K562 (cell line): ENCODE measurements around the gene ATAD3B. TPM values are rescaled to one million over a fixed set of nuclear protein-coding genes. Genes with fewer than 3 reads are reported as not detected.

Experiments used
- ATAC-seq: fragments of 200-7000 bp; cut with Tn5 transposase; 3 replicates; pipeline ENCODE4 v1.9.1; 2020; ENCODE audit warnings: moderate library complexity
- BruUV-seq: library from RNA; stranded (reverse); fragments of 400-500 nt; replicated peaks from 2 replicates; lab custom pipeline; 2021; lab: Mats Ljungman, UMichigan
- CTCF ChIA-PET: fragments of 300-600 bp; formaldehyde crosslinking; extraction: SDS; loops from one replicate; lab custom pipeline; 2021; ENCODE audit warnings: low intra/inter-chr PET ratio; lab: Yijun Ruan, JAX
- POLR2A ChIA-PET: fragments of 300-600, 350-650 bp; sonication (Branson Sonifier 250); formaldehyde crosslinking; extraction: SDS; loops from one replicate; lab custom pipeline; 2021; ENCODE audit warnings: antibody characterized with exemption, inconsistent platforms; lab: Yijun Ruan, JAX
- DNase-seq, 4 experiments: peaks; one replicate each; pipeline versions ENCODE4 v3.0.0 to v3.0.0-alpha.2; 2011 to 2018; ENCODE audit warnings: low spot score in 3 of 4, mixed read lengths in 3 of 4; ENCODE audit errors: extremely low read depth in 1 of 4
- FAIRE-seq: peaks from 2 replicates; lab custom pipeline; 2011; peaks lifted over from hg19 to GRCh38; lab: Jason Lieb, UNC
- H2AFZ ChIP-seq: 2 replicates; pipeline ENCODE4 v1.6.0; 2011; ENCODE audit warnings: low read depth, low read length, control low read depth, inconsistent platforms
- H3K27ac ChIP-seq: fragments of 200-600 bp; 3 replicates; pipeline ENCODE4 v1.8.0; 2011; ENCODE audit warnings: low read depth, mild to moderate bottlenecking, control low read depth, inconsistent platforms, low read length, moderate library complexity, mixed read lengths; ENCODE audit errors: extremely low read depth
- H3K27me3 ChIP-seq, 2 experiments: fragments of 300-600 bp in 1 of 2; 2 replicates in 1 of 2; 3 replicates in 1 of 2; pipeline versions ENCODE4 v1.6.0 to v1.8.0; 2011; ENCODE audit warnings: inconsistent platforms in 2 of 2, low read length in 2 of 2, mild to moderate bottlenecking in 1 of 2, mixed read lengths in 1 of 2, moderate library complexity in 1 of 2; ENCODE audit not compliant: control insufficient read depth in 2 of 2, insufficient read depth in 2 of 2
- H3K36me3 ChIP-seq: fragments of 300-600 bp; 3 replicates; pipeline ENCODE4 v1.8.0; 2011; ENCODE audit warnings: mild to moderate bottlenecking, low read length, inconsistent platforms; ENCODE audit not compliant: control insufficient read depth, insufficient read depth
- H3K4me1 ChIP-seq, 2 experiments: fragments of 200-600 bp in 1 of 2; replicated peaks in 1 of 2; 2 replicates in 1 of 2; 3 replicates in 1 of 2; pipeline versions ENCODE4 v1.5.1 to v1.8.0; 2011; ENCODE audit warnings: inconsistent platforms in 2 of 2, low read length in 2 of 2, mild to moderate bottlenecking in 1 of 2, mixed read lengths in 1 of 2, moderate library complexity in 1 of 2; ENCODE audit not compliant: control insufficient read depth in 2 of 2, insufficient read depth in 2 of 2
- H3K4me2 ChIP-seq: 2 replicates; pipeline ENCODE4 v1.6.1; 2011; ENCODE audit warnings: low read length, control low read depth, inconsistent platforms, mixed read lengths; ENCODE audit not compliant: insufficient read depth
- H3K4me3 ChIP-seq: fragments of 200-600 bp; sonication (generic), shearing (Covaris generic); 2 replicates; pipeline ENCODE4 v1.5.1; 2016; ENCODE audit warnings: control low read depth, inconsistent platforms
- H3K79me2 ChIP-seq: fragments of 200-600 bp; 3 replicates; pipeline ENCODE4 v1.8.0; 2011; ENCODE audit warnings: low read length, inconsistent platforms; ENCODE audit not compliant: control insufficient read depth, insufficient read depth
- H3K9ac ChIP-seq, 2 experiments: 2 replicates each; pipeline versions ENCODE4 v1.6.0 to v1.6.1; 2011; ENCODE audit warnings: low read depth in 2 of 2, low read length in 2 of 2, control low read depth in 1 of 2, inconsistent platforms in 1 of 2, mild to moderate bottlenecking in 1 of 2, mixed read lengths in 1 of 2; ENCODE audit not compliant: insufficient read depth in 1 of 2
- H3K9me1 ChIP-seq: one replicate; pipeline ENCODE4 v1.6.0; 2011; ENCODE audit warnings: inconsistent platforms, mild to moderate bottlenecking, low read length, moderate library complexity; ENCODE audit not compliant: control insufficient read depth, insufficient read depth
- H3K9me3 ChIP-seq: replicated peaks from 2 replicates; pipeline ENCODE4 v1.5.1; 2011; ENCODE audit warnings: low read depth, low read length, inconsistent platforms; ENCODE audit not compliant: control insufficient read depth, insufficient read depth
- H4K20me1 ChIP-seq: replicated peaks from 2 replicates; pipeline ENCODE4 v1.6.1; 2011; ENCODE audit warnings: low read length, inconsistent platforms, mixed read lengths; ENCODE audit not compliant: control insufficient read depth, insufficient read depth
- BRCA1 ChIP-seq, 2 experiments: fragments of 450-650 bp in 1 of 2; sonication (generic) in 1 of 2; formaldehyde crosslinking in 1 of 2; IDR thresholded peaks; 2 replicates each; pipeline versions ENCODE4 v1.5.0 to v1.6.1; 2017 to 2020; ENCODE audit warnings: mild to moderate bottlenecking in 1 of 2, missing genetic modification reagents in 1 of 2
- BRF1 ChIP-seq: IDR thresholded peaks from 3 replicates; pipeline ENCODE4 v1.6.1; 2011; ENCODE audit warnings: borderline replicate concordance, mild to moderate bottlenecking; ENCODE audit not compliant: insufficient read length; ENCODE audit errors: extremely low read depth
- E2F3 ChIP-seq: fragments of 250-450 bp; sonication (Bioruptor Pico); IDR thresholded peaks from 2 replicates; pipeline ENCODE4 v1.4.0; 2020; ENCODE audit warnings: mild to moderate bottlenecking
- POLR2A ChIP-seq: fragments of 450-650 bp; conservative IDR thresholded peaks from 2 replicates; pipeline ENCODE4 v1.6.1; 2016
- TCF15 ChIP-seq: fragments of 250-450 bp; sonication (Bioruptor Pico); IDR thresholded peaks from 2 replicates; pipeline ENCODE4 v1.8.0; 2022; ENCODE audit warnings: moderate library complexity, mild to moderate bottlenecking, inconsistent platforms
- TEAD4 ChIP-seq, 2 experiments: sonication (generic) in 1 of 2; formaldehyde crosslinking in 1 of 2; IDR thresholded peaks; 2 replicates each; pipeline versions ENCODE4 v1.6.1 to v1.8.0; 2012 to 2022; ENCODE audit warnings: borderline replicate concordance in 1 of 2, inconsistent platforms in 1 of 2, low read length in 1 of 2, mild to moderate bottlenecking in 1 of 2, missing genetic modification reagents in 1 of 2
- ZBTB49 ChIP-seq: sonication (generic); formaldehyde crosslinking; IDR thresholded peaks from 2 replicates; pipeline ENCODE4 v1.8.0; 2022; ENCODE audit warnings: missing genetic modification reagents, mild to moderate bottlenecking, borderline replicate concordance
- ZNF12 ChIP-seq: sonication (generic); formaldehyde crosslinking; IDR thresholded peaks from 2 replicates; pipeline ENCODE4 v1.4.0; 2020; ENCODE audit warnings: mild to moderate bottlenecking, missing genetic modification reagents
- ZNF280A ChIP-seq: fragments of 450-650 bp; IDR thresholded peaks from 2 replicates; pipeline ENCODE4 v1.6.1; 2018; ENCODE audit warnings: mild to moderate bottlenecking, low read depth; ENCODE audit not compliant: partially characterized antibody
- ZNF324 ChIP-seq: fragments of 250-450 bp; sonication (Bioruptor Pico); IDR thresholded peaks from 2 replicates; pipeline ENCODE4 v1.4.0; 2020; ENCODE audit warnings: mild to moderate bottlenecking
- WGBS: fragments of 100-300 bp; shearing (Covaris generic); methylation state at CpG from one replicate; pipeline ENCODE4 v1.1.6; 2016; ENCODE audit warnings: low coverage, mixed read lengths; ENCODE audit not compliant: insufficient coverage; ENCODE audit errors: missing lambda C conversion rate; 5-methylcytosine and 5-hydroxymethylcytosine counted together
- in situ Hi-C: fragments of 300-500 bp; cut with MboI; formaldehyde crosslinking; loops from 4 replicates; pipeline ENCODE4 v1.15.0; 2018; ENCODE audit warnings: inconsistent platforms, mixed read lengths
- intact Hi-C: fragments of 100-400 bp; cut with micrococcal nuclease; formaldehyde crosslinking; loops from 2 replicates; pipeline ENCODE4 v1.14.2; 2022
- polyA plus RNA-seq, 8 experiments: library from polyadenylated mRNA; depleted of rRNA in 4 of 8; stranded (reverse) in 5 of 8; unstranded in 3 of 8; fragments of >200 nt; fragmentation: Nextera tagmentation in 2 of 8; fragmentation: Illumina TruSeq in 1 of 8; extraction: Ambion mirVana in 2 of 8; extraction: Trizol in 1 of 8; gene quantifications; 2 replicates each; pipeline versions ENCODE4 v1.2.1 to v1.2.3, GENCODE V29; 2011 to 2014; ENCODE audit warnings: inconsistent platforms in 1 of 8, missing spikeins in 1 of 8
- total RNA-seq, 7 experiments: library from RNA; depleted of rRNA in 6 of 7; stranded (reverse); fragments of >200 nt in 6 of 7; fragmentation: Illumina TruSeq in 2 of 7; extraction: Trizol in 2 of 7; gene quantifications; 2 replicates each; pipeline versions ENCODE4 v1.2.1 to v1.2.3, GENCODE V29; 2011 to 2021; ENCODE audit warnings: low replicate concordance in 1 of 7

ATAD3B gene
- total and polyA plus RNA-seq, 9 of the 15 experiments (the other 6 are each of a cell fraction or from before 2014, with no cell fraction given): 0.07 to 113 (median 27.7) TPM

GRCh38 chr1:1529936-1530335 is 58.4 kb downstream of the ATAD3B start:
- Histone ChIP-seq H3K27me3 (no peaks in the 10 kb centered on the region), H2AFZ (no peak overlapping the region), H3K4me2 (no peak overlapping the region), H4K20me1 (no peaks in the 10 kb centered on the region), H3K9me1 (no peaks in the 10 kb centered on the region), H3K4me1 (peaks cover 0 to 10% of the 10 kb centered on the region in 2 experiments; a peak in 2 of 5 replicates), H3K79me2 (no peaks in the 10 kb centered on the region), H3K9ac (no peak overlapping the region), H3K9me3 (peaks cover 20% of the 10 kb centered on the region), H3K27ac (no peak overlapping the region), H3K4me3 (no peak overlapping the region), H3K36me3 (peaks cover 67% of the 10 kb centered on the region; the same call in 2 of the 3 replicates)
- BruUV-seq: no TSS peak
- DNase-seq (no peak), ATAC-seq (no peak), FAIRE-seq (no peak)
- intact Hi-C loops: no loop called here
- in situ Hi-C loops: no loop called here
- TF ChIP-seq BRCA1 (IDR thresholded peaks at IDR 0.05) (no peak), BRCA1 (CRISPR knock-in tag; IDR thresholded peaks at IDR 0.05) (no peak), ZNF12 (peak; percentile 99)
- 99% methylated on average over 8 of the region's 8 CpGs for WGBS
- POLR2A ChIA-PET: interaction anchor here (1.4 kb wide), 1 partner anchor 21 kb away, joined by 3 read pairs; no protein-coding TSS in a partner anchor
- CTCF ChIA-PET: interaction anchor here (0.5 kb wide), 1 partner anchor 121 kb away, joined by 3 read pairs; no protein-coding TSS in a partner anchor

- Histone ChIP-seq H3K4me2 (no peak overlapping the region), H3K4me3 (no peak overlapping the region), H3K4me1 (peaks cover 0 to 29% of the 10 kb centered on the region in 2 experiments; a peak in 2 of 5 replicates), H2AFZ (no peak overlapping the region), H3K27ac (no peak overlapping the region), H3K9me1 (no peaks in the 10 kb centered on the region), H3K27me3 (no peaks in the 10 kb centered on the region), H3K9me3 (peaks cover 20% of the 10 kb centered on the region), H3K79me2 (no peaks in the 10 kb centered on the region), H3K9ac (no peak overlapping the region), H4K20me1 (no peaks in the 10 kb centered on the region), H3K36me3 (peaks cover 58% of the 10 kb centered on the region; the same call in 2 of the 3 replicates)
- 77% methylated on average over 4 of the region's 4 CpGs for WGBS
- BruUV-seq: no TSS peak
- intact Hi-C loops (no loop called here), in situ Hi-C loops (no loop called here)
- ATAC-seq: no peak
- peak; percentile 87 for FAIRE-seq
- POLR2A ChIA-PET: no interaction called here
- CTCF ChIA-PET: no interaction called here
- no peak for DNase-seq
- TF ChIP-seq ZNF280A (peak; percentile 82), POLR2A (no peak), TCF15 (no peak), ZBTB49 (no peak), TEAD4 (IDR thresholded peaks at IDR 0.05; ENCODE audit: low read length) (no peak), TEAD4 (CRISPR knock-in tag; IDR thresholded peaks at IDR 0.05; ENCODE audit: borderline replicate concordance) (no peak), ZNF324 (CRISPR knock-in tag) (peak; percentile 99), BRF1 (no peak), E2F3 (CRISPR knock-in tag) (no peak)
Measured at GRCh38 chr1:1531947-1532346, 60.4 kb downstream of the ATAD3B start.
